Upper lobe of left lung (tissue), 6 donors: ENCODE data around the gene NUP188. TPM values are rescaled to one million over a fixed set of nuclear protein-coding genes. Genes with fewer than 3 reads are reported as not detected.
"Not testable (repeated sequence)": the region's sequence is repeated elsewhere in the genome, so short reads cannot be mapped to it uniquely, and the experiment has no call there.

Experiments
- ATAC-seq, 2 donors: fragments of 200-7000 bp; cut with Tn5 transposase; one replicate each; pipeline ENCODE4 v1.9.1; 2022; ENCODE audit warnings: mild to moderate bottlenecking in 2 of 2, moderate library complexity in 2 of 2; ENCODE audit not compliant: low FRiP score in 2 of 2
- DNase-seq, 2 donors: peaks; one replicate each; pipeline ENCODE4 v3.0.0-alpha.2; 2019 to 2020
- H3K27ac ChIP-seq, 4 donors: fragments of 200-600 bp; sonication (generic); one replicate each; pipeline ENCODE4 v1.5.1; 2016 to 2019
- H3K27me3 ChIP-seq, 4 donors: fragments of 200-600 bp; sonication (generic); one replicate each; pipeline ENCODE4 v1.5.1; 2017 to 2019
- H3K36me3 ChIP-seq, 4 donors: fragments of 200-600 bp; sonication (generic); one replicate each; pipeline ENCODE4 v1.5.1; 2016 to 2019
- H3K4me1 ChIP-seq, 4 donors: fragments of 200-600 bp; sonication (generic); one replicate each; pipeline ENCODE4 v1.5.1; 2018 to 2019
- H3K4me3 ChIP-seq, 4 donors: fragments of 200-600 bp; sonication (generic); one replicate each; pipeline ENCODE4 v1.5.1; 2017 to 2019; ENCODE audit warnings: mild to moderate bottlenecking in 2 of 4, moderate library complexity in 1 of 4
- H3K9me3 ChIP-seq, 4 donors: fragments of 200-600 bp; sonication (generic); one replicate each; pipeline ENCODE4 v1.5.1; 2018 to 2019
- EP300 ChIP-seq, 4 donors: sonication (generic); formaldehyde crosslinking; IDR thresholded peaks; one replicate each; pipeline ENCODE4 v1.5.1; 2017; ENCODE audit warnings: antibody characterized with exemption in 4 of 4, control low read depth in 2 of 4
- POLR2A ChIP-seq, 4 donors: fragments of 450-650 bp; IDR thresholded peaks; one replicate each; pipeline ENCODE4 v1.5.1; 2016 to 2017; ENCODE audit warnings: antibody characterized with exemption in 4 of 4, mild to moderate bottlenecking in 2 of 4
- POLR2AphosphoS5 ChIP-seq, 2 donors: sonication (generic); formaldehyde crosslinking; IDR thresholded peaks; one replicate each; pipeline ENCODE4 v1.5.1; 2017; ENCODE audit warnings: antibody characterized with exemption in 2 of 2
- WGBS, 2 donors: methylation state at CpG; one replicate each; pipeline ENCODE4 v1.1.5; 2017 to 2018; 5-methylcytosine and 5-hydroxymethylcytosine counted together
- total RNA-seq, 6 donors: library from RNA; depleted of rRNA in 4 of 6; stranded (reverse); fragments of >200 nt in 4 of 6; gene quantifications; one replicate each; pipeline versions ENCODE4 v1.1.0 to v1.2.1, GENCODE V29; 2016 to 2021
- TF ChIP-seq, protein P1 (sequence below), 6 experiments: fragments of 450-650 bp in 4 of 6; fragments of 200-600 bp in 2 of 6; sonication (generic) in 2 of 6; IDR thresholded peaks; one replicate each; pipeline ENCODE4 v1.5.1; 2016 to 2019; ENCODE audit warnings: antibody characterized with exemption in 6 of 6
- donor health status: DM: no; HTN: no; CAD: no; lungs with moderate emphysema.
- donor health status: DM: no; HTN: yes; CAD: no; lungs with severe emphysema.

NUP188 gene
- total RNA-seq, 6 donors from 2014 or later: 30.4 to 225 (median 50.1) TPM

DNA sequence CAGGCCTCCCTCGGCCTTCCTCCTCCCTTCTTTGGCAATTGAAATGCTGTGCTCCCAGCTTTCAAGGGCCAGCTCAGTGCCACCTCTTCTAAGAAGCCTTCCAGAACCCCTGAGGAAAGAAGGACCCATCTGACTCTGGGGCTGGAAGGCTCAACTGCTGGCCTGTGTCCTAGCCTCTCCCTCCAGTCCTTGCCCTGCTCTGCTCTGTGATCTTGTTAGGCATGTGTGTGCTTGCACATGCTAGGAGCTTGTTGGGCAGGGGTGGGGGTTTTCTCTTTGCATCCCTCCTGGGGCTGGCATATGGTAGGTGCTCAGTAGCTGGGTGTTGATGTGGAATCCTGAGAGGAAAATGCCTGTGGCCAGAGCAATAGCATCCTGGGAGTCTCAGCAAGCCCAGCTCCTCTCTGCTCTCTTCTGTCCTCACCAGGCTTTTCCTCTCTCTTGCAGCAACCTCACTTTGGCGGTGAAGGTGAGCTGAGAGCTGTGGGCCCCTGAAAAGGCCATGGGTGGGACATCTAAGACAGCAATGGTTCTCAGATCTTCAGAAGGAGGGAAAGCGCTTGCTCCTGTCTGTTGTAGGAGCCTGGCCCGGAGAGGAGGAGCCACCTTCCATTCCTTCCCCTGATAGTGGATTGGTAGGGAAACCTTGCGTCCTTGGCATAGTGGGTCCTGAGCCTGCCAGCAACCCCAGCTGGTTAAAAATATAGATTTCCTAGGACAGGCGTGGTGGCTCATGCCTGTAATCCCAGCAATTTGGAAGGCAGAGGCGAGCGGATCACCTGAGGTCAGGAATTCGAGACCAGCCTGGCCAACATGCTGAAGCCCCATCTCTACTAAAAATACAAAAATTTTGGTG is 10.0 kb upstream of the NUP188 start:
- ATAC-seq: no peak
- peaks cover 11 to 22% (median 17%) of the 10 kb centered on the region in 4 donors for H3K4me1 ChIP-seq
- DNase-seq: no peak
- H3K27me3 ChIP-seq: no peaks in the 10 kb centered on the region
- no peaks in the 10 kb centered on the region for H3K9me3 ChIP-seq
- WGBS, 2 donors: 91 to 92% methylated on average over 9 of the region's 9 CpGs
- H3K4me3 ChIP-seq: no peak overlapping the region
- no peak overlapping the region for H3K27ac ChIP-seq
- TF ChIP-seq POLR2AphosphoS5 (IDR thresholded peaks at IDR 0.05) (no peak), POLR2A (IDR thresholded peaks at IDR 0.05) (no peak), EP300 (IDR thresholded peaks at IDR 0.05) (no peak)
- TF ChIP-seq, protein P1, sequence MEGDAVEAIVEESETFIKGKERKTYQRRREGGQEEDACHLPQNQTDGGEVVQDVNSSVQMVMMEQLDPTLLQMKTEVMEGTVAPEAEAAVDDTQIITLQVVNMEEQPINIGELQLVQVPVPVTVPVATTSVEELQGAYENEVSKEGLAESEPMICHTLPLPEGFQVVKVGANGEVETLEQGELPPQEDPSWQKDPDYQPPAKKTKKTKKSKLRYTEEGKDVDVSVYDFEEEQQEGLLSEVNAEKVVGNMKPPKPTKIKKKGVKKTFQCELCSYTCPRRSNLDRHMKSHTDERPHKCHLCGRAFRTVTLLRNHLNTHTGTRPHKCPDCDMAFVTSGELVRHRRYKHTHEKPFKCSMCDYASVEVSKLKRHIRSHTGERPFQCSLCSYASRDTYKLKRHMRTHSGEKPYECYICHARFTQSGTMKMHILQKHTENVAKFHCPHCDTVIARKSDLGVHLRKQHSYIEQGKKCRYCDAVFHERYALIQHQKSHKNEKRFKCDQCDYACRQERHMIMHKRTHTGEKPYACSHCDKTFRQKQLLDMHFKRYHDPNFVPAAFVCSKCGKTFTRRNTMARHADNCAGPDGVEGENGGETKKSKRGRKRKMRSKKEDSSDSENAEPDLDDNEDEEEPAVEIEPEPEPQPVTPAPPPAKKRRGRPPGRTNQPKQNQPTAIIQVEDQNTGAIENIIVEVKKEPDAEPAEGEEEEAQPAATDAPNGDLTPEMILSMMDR (IDR thresholded peaks at IDR 0.05): no peak
- H3K36me3 ChIP-seq: peaks cover 0 to 19% (median 11%) of the 10 kb centered on the region in 4 donors

DNA sequence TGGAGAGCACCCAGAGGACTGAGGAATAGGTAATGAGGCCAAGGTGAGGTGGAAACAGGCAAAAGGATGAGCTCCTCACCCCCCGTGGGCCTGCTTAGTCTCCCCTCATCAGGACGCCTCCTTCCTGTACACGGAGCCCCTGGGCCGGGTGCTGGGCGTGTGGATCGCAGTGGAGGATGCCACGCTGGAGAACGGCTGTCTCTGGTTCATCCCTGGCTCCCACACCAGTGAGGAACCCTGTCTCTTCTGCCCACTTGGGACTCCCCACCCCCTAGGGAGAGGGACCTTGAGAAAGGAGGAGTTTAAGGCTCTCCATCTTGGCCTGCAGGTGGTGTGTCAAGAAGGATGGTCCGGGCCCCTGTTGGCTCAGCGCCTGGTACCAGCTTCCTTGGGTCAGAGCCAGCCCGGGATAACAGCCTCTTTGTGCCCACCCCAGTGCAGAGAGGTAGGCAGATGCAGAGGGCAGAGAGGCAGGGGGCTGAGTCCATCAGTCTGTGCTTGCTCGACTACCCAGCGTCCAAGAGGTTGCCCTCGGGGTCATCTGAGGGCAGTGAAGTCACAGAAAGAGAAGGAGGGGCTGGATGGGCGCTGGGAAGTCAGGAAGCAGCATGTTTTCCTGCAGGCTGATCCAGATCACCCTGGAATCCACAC is 7.1 kb upstream of the NUP188 start:
- WGBS, 2 donors: 60 to 64% methylated on average over 10 to 15 of the region's 15 CpGs
- Histone ChIP-seq H3K4me3 (no peak overlapping the region), H3K36me3 (peaks cover 0 to 12% (median 9%) of the 10 kb centered on the region in 4 donors)

DNA sequence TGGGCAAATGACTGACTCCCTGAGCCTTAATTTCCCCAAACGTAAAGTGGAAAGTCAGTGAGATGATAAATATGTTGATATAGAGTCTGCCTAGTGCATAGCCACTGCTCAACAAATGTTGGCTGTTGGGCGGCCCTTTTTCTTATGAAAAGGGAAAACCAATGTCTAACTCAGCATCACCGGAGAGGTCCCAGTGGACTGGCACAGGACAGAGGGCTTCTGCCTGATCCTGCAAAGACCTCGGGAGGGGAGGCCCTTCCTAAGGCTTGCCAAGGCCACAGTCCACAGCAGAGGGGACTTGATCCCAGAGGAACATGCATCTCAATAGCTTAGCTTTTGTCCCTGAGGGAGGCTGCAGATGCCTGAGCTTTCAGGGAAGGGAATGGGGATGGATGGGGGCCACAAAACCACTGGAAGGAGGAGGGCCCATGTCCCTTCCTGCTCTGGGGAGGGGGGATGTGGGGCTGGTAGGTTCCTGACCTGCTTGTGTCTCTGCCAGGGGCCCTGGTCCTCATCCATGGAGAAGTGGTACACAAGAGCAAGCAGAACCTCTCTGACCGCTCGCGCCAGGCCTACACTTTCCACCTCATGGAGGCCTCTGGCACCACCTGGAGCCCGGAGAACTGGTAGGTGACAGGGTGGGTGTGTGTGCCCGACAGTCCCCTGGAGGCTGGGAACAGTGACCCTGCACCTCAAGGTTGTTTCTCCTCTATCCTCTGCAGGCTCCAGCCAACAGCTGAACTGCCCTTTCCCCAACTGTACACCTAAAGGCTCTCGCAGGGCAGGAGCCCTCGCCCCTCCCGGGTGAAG is 6.3 kb upstream of the NUP188 start:
- 72 to 74% methylated on average over 7 to 12 of the region's 12 CpGs for WGBS, 2 donors
- Histone ChIP-seq H3K36me3 (peaks cover 2 to 10% (median 6%) of the 10 kb centered on the region in 4 donors), H3K27ac (peak overlapping the region; percentile 49 to 79 (median 58)), H3K4me3 (peak overlapping the region in 1 of 4 donors; percentile 14), H3K27me3 (no peaks in the 10 kb centered on the region), H3K9me3 (no peaks in the 10 kb centered on the region), H3K4me1 (peaks cover 20 to 40% (median 27%) of the 10 kb centered on the region in 4 donors)
- ATAC-seq: peak in 1 of 2 donors; percentile 12
- no peak for TF ChIP-seq EP300 (IDR thresholded peaks at IDR 0.05)
- TF ChIP-seq POLR2A (IDR thresholded peaks at IDR 0.05): no peak
- DNase-seq: no peak

More for the DNA sequence above, 7.1 kb upstream of the NUP188 start:
- no peak for DNase-seq
- ATAC-seq: no peak
- H3K4me1 ChIP-seq: peaks cover 19 to 38% (median 26%) of the 10 kb centered on the region in 4 donors
- H3K27ac ChIP-seq: peak overlapping the region; percentile 12 to 79 (median 59)
- no peaks in the 10 kb centered on the region for H3K27me3 ChIP-seq
- TF ChIP-seq, protein P1 (IDR thresholded peaks at IDR 0.05): no peak
- TF ChIP-seq POLR2A (IDR thresholded peaks at IDR 0.05) (no peak), POLR2AphosphoS5 (IDR thresholded peaks at IDR 0.05) (peak in 1 of 2 donors; percentile 29), EP300 (IDR thresholded peaks at IDR 0.05) (no peak)
- no peaks in the 10 kb centered on the region for H3K9me3 ChIP-seq

DNA sequence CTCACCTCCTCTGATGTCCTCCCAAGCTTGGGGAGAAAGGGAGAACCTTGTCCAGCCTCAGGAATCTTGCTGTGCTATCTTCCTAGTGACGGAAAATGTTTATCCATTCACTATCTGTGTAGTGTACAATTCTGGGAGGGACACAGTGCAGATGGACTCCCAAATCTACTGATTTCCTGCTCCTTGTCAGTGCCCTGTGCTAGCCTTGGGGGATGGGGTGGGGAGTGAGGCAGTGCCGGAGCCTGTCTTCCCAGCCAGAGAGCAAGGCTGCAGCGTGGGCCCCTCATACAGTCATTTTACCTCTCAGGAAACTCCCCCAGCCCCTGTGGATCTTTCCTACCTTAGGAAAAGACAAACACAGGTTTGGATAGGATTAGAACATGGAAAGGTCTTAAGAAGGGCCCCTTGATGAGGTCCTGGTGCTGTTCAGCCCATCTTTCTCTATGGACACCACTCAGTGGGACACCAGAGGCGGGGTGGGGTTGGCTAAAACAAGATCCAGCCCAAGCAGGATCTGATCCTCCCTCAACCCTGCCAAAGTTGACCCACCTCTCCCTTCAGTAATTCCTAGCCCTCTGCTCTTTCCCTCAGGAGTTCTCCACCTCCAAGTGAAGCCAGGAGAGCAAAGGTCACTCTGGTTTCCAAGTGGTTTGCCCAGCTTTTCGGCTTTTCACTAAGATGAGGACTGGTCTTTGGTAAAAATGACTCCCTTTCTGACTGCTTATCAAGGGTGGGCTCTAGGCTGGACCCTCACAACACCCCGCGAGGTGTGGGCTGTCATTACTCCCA is 3.5 kb upstream of the NUP188 start:
- Histone ChIP-seq H3K27ac (peak overlapping the region; percentile 43 to 79 (median 64)), H3K9me3 (no peaks in the 10 kb centered on the region), H3K27me3 (no peaks in the 10 kb centered on the region), H3K36me3 (peaks cover 0 to 7% (median 1%) of the 10 kb centered on the region in 4 donors), H3K4me3 (no peak overlapping the region), H3K4me1 (peaks cover 33 to 53% (median 41%) of the 10 kb centered on the region in 4 donors)
- DNase-seq: no peak
- WGBS, 2 donors: 81 to 86% methylated on average over 6 to 7 of the region's 7 CpGs
- no peak for ATAC-seq
- TF ChIP-seq EP300 (IDR thresholded peaks at IDR 0.05) (no peak), POLR2AphosphoS5 (IDR thresholded peaks at IDR 0.05) (peak in 1 of 2 donors; percentile 44)
- TF ChIP-seq, protein P1 (IDR thresholded peaks at IDR 0.05): no peak

DNA sequence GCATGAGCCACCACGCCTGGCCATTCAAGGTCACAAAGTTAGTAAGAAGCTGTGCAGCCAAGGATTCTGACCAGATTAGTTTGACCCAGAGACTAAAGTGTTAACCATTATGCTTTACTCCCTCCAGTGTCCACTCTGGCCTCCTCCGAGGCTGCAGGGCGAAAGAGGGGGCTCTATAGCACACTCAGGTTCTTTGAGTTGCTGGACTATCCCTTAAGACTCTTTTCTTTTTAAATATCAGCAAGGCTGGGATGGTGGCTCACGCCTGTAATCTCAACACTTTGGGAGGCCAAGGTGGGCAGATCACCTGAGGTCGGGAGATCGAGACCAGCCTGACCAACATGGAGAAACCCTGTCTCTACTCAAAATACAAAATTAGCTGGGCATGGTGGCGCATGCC is 2.5 kb upstream of the NUP188 start:
- not testable (repeated sequence) for H3K9me3 ChIP-seq, H3K27me3 ChIP-seq, DNase-seq, ATAC-seq, H3K4me3 ChIP-seq
- Histone ChIP-seq H3K4me1 (peaks cover 32 to 54% (median 41%) of the 10 kb centered on the region in 4 donors), H3K27ac (peak overlapping the region in 1 of 4 donors; percentile 79), H3K36me3 (peaks cover 0 to 10% (median 2%) of the 10 kb centered on the region in 4 donors)
- WGBS, 2 donors: 89 to 90% methylated on average over 7 of the region's 7 CpGs
